Testis (tissue), 3 donors: ENCODE data around the gene KPTN. TPM values are rescaled to one million over a fixed set of nuclear protein-coding genes. Genes with fewer than 3 reads are reported as not detected.

Experiments
- DNase-seq: peaks from one replicate; pipeline ENCODE4 v3.0.0-alpha.2; 2019
- H3K27ac ChIP-seq, 2 donors: fragments of 200-600 bp; sonication (generic); one replicate each; pipeline ENCODE4 v1.5.1; 2019
- H3K27me3 ChIP-seq: fragments of 200-600 bp; sonication (generic); one replicate; pipeline ENCODE4 v1.5.1; 2019
- H3K36me3 ChIP-seq: fragments of 200-600 bp; sonication (generic); one replicate; pipeline ENCODE4 v1.5.1; 2017; ENCODE audit warnings: low read depth; ENCODE audit errors: missing control alignments
- H3K4me1 ChIP-seq: fragments of 200-600 bp; sonication (generic); one replicate; pipeline ENCODE4 v1.5.1; 2019
- H3K4me3 ChIP-seq, 2 donors: fragments of 200-600 bp; sonication (generic); one replicate each; pipeline ENCODE4 v1.5.1; 2017 to 2019
- H3K9me3 ChIP-seq: fragments of 200-600 bp; sonication (generic); one replicate; pipeline ENCODE4 v1.5.1; 2017
- CTCF ChIP-seq, 3 experiments: fragments of 450-650 bp in 2 of 3; fragments of 200-600 bp in 1 of 3; sonication (generic) in 1 of 3; IDR thresholded peaks; one replicate each; pipeline ENCODE4 v1.5.1; 2016 to 2019; ENCODE audit warnings: antibody characterized with exemption in 3 of 3, mild to moderate bottlenecking in 2 of 3, moderate library complexity in 1 of 3
- POLR2A ChIP-seq: fragments of 450-650 bp; IDR thresholded peaks from one replicate; pipeline ENCODE4 v1.6.1; 2017; ENCODE audit warnings: antibody characterized with exemption, mild to moderate bottlenecking, moderate library complexity
- WGBS, 2 donors: methylation state at CpG; one replicate each; pipeline ENCODE4 v1.1.5; 2018; 5-methylcytosine and 5-hydroxymethylcytosine counted together
- intact Hi-C: fragments of 100-400 bp; cut with DNase I; formaldehyde crosslinking; loops from one replicate; pipeline ENCODE4 v1.15.1; 2023; ENCODE audit warnings: low total_unique reads
- polyA plus RNA-seq: library from polyadenylated mRNA; stranded (reverse); fragments of 350-450 nt; fragmentation: Illumina TruSeq; extraction: RNeasy Lipid Tissue Mini Kit (QIAGEN cat#74804); gene quantifications from one replicate; pipeline ENCODE4 v1.2.3, GENCODE V29; 2014; ENCODE audit warnings: low read depth, low replicate concordance; ENCODE audit not compliant: insufficient read depth
- total RNA-seq, 2 donors: library from RNA; depleted of rRNA; stranded (reverse); fragments of >200 nt; gene quantifications; one replicate each; pipeline ENCODE4 v1.2.3, GENCODE V29; 2016

KPTN gene
- total and polyA plus RNA-seq, 3 donors from 2014 or later = 12.9 to 30.0 (median 13.5) TPM

DNA sequence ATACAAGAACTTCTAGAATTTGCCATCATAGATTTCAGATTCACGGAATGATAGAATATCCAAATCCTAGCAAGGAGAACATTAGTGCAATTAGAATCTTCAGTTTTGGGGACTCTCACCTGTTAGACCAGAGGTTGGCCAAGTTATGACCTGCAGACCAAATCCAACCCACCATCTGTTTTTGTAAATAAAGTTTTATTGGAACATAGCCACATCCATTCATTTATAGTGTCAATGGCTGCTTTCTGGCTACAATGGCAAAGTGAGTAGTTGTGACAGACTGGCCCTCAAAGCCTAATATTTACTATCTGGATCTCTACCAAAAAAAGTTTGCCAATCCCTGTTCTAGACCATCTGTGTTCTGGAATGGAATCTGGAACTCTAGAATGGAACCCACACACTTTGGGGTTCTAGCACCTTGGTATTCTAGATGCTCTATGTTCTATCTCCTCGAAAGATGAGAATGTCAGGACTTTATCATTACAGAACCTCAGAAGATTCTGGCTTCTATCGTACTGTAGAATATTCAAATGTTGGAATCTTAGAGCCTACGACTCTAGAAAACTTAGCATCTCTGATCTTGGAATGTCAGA lies 2.5 kb downstream of the KPTN start:
- WGBS, 2 donors = 97 to 99% methylated on average over 4 of the region's 4 CpGs
- DNase-seq = no peak
- Histone ChIP-seq H3K9me3 (no peaks in the 10 kb centered on the region), H3K4me3 (no peak overlapping the region), H3K27ac (no peak overlapping the region), H3K4me1 (peaks cover 6% of the 10 kb centered on the region), H3K27me3 (no peaks in the 10 kb centered on the region), H3K36me3 (no peaks in the 10 kb centered on the region)
- TF ChIP-seq POLR2A (no peak), CTCF (IDR thresholded peaks at IDR 0.05) (no peak)
- intact Hi-C loops = no loop called here

DNA sequence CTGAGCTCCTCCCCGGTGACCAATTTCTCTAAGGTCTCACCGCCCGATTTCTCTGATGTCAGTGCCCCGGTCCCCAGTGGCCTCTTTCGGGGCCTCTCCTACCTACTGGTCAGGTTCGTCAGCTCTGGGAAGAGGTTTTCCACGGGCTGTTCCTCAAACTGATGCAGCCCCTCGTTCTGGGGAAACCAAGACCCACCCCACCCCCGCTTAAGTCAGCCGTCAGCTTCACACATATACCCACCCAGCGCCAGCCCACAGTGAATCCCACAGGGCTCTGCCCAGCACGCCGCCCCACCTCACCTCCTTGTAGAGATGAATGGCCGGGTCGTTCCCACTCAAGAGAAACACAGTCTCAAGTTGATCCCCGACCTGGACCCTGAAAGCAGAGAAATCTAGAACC lies 3.4 kb downstream of the KPTN start:
- intact Hi-C loops = no loop called here
- no peak overlapping the region for H3K27ac ChIP-seq
- H3K9me3 ChIP-seq = no peaks in the 10 kb centered on the region
- H3K4me1 ChIP-seq = peaks cover 6% of the 10 kb centered on the region
- H3K36me3 ChIP-seq = no peaks in the 10 kb centered on the region
- H3K4me3 ChIP-seq = no peak overlapping the region
- H3K27me3 ChIP-seq = no peaks in the 10 kb centered on the region
- TF ChIP-seq CTCF (IDR thresholded peaks at IDR 0.05) = no peak
- no peak for TF ChIP-seq POLR2A
- no peak for DNase-seq
- 68 to 70% methylated on average over 15 to 16 of the region's 16 CpGs for WGBS, 2 donors

- H3K36me3 ChIP-seq = no peaks in the 10 kb centered on the region
- no peak for DNase-seq
- peak overlapping the region in 1 of 2 donors; percentile 24 for H3K4me3 ChIP-seq
- H3K27ac ChIP-seq = no peak overlapping the region
- H3K27me3 ChIP-seq = no peaks in the 10 kb centered on the region
- TF ChIP-seq POLR2A = no peak
- TF ChIP-seq CTCF (IDR thresholded peaks at IDR 0.05) = no peak
- intact Hi-C loops = no loop called here
- H3K4me1 ChIP-seq = peaks cover 6% of the 10 kb centered on the region
- WGBS, 2 donors = 21 to 36% methylated on average over 10 to 36 of the region's 39 CpGs
- H3K9me3 ChIP-seq = no peaks in the 10 kb centered on the region
These were observed 4.1 kb downstream of the KPTN start for GRCh38 chr19:47479701-47480503.

DNA sequence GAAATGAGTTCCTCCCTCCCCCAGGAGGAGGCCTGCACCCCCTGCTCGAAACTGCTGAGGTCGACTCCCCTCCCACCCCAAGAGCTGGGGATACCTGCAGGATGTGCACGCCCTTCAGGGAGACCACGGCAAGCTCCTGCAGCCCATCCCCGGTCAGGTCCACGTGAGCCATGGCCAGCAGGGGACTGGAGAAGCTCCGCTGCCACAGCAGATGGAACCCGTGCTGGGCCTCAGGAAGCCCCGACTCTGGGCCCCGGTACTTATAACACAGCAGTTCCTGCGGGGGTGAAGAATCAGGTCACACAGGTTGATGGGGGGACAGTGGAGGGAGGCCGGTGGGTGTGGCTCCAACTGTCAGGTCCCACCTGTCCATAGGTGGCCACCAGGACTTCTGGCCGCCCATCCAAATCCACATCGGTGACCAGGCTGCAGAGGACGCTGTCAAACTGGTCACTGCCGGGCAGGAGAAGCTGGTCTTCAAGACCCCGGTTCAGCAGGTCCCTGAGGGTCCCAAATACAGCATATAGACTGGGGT lies 7.5 kb downstream of the KPTN start:
- DNase-seq = no peak
- Histone ChIP-seq H3K27me3 (no peaks in the 10 kb centered on the region), H3K4me1 (peaks cover 7% of the 10 kb centered on the region), H3K27ac (no peak overlapping the region), H3K4me3 (no peak overlapping the region), H3K36me3 (no peaks in the 10 kb centered on the region), H3K9me3 (no peaks in the 10 kb centered on the region)
- intact Hi-C loops = no loop called here
- no peak for TF ChIP-seq POLR2A
- TF ChIP-seq CTCF (IDR thresholded peaks at IDR 0.05) = no peak
- 89 to 91% methylated on average over 11 to 17 of the region's 17 CpGs for WGBS, 2 donors
